ENCODE data around the gene PPFIA1. TPM values are rescaled to one million over a fixed set of nuclear protein-coding genes. Genes with fewer than 3 reads are reported as not detected.

PPFIA1 gene
- total and polyA plus RNA-seq, 4 donors: 35.6 to 54.9 (median 47.3) TPM

DNA sequence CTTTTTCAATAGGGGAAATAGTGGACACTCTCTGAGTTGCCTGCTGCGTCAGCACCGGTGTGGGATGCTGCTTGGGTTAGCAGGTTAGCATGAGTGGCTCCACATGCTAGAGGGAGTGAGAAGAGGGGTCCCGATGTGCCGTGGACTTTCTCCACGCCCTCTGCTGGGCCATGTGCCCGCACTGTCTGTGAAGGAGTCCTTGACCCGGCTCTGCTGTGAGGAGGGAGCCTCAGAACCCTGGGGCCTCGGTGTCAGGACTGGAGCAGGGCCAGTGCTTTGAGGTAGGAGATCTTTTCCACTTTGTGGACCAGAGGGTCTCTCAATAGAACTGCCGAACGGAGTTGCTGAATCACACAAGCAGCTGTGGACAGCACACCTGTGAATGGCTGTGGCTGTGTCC lies 142.7 kb downstream of the PPFIA1 start:
- Histone ChIP-seq H3K4me1 (ENCODE audit: control insufficient read depth, insufficient read depth, low read length) (no peaks in the 10 kb centered on the region), H3K9me3 (ENCODE audit: control insufficient read depth, insufficient read depth, low read length) (no peaks in the 10 kb centered on the region), H3K27ac (ENCODE audit: low read depth, low read length) (no peak overlapping the region), H3K27me3 (ENCODE audit: control insufficient read depth, insufficient read depth, low read length) (no peaks in the 10 kb centered on the region), H3K4me3 (ENCODE audit: low read depth, low read length) (no peak overlapping the region), H3K36me3 (ENCODE audit: control insufficient read depth, insufficient read depth, low read length) (peaks cover 99% of the 10 kb centered on the region)
- no peak for DNase-seq (ENCODE audit: low read depth in 4 of 6, low spot score in 6 of 6)
- WGBS (ENCODE audit: insufficient coverage): 95% methylated on average over 10 of the region's 10 CpGs

- Histone ChIP-seq H3K9me3 (ENCODE audit: control insufficient read depth, insufficient read depth, low read length) (no peaks in the 10 kb centered on the region), H3K4me3 (ENCODE audit: low read depth, low read length) (no peak overlapping the region), H3K27ac (ENCODE audit: low read depth, low read length) (no peak overlapping the region), H3K27me3 (ENCODE audit: control insufficient read depth, insufficient read depth, low read length) (no peaks in the 10 kb centered on the region), H3K36me3 (ENCODE audit: control insufficient read depth, insufficient read depth, low read length) (peaks cover 97% of the 10 kb centered on the region), H3K4me1 (ENCODE audit: control insufficient read depth, insufficient read depth, low read length) (no peaks in the 10 kb centered on the region)
- DNase-seq (ENCODE audit: low read depth in 4 of 6, low spot score in 6 of 6): no peak
- WGBS (ENCODE audit: insufficient coverage): 92% methylated on average over 27 of the region's 28 CpGs
Observed at GRCh38 chr11:70414341-70415100, 144.0 kb downstream of the PPFIA1 start.

GRCh38 chr11:70415191-70415590 lies 144.7 kb downstream of the PPFIA1 start:
- Histone ChIP-seq H3K27me3 (ENCODE audit: control insufficient read depth, insufficient read depth, low read length) (no peaks in the 10 kb centered on the region), H3K9me3 (ENCODE audit: control insufficient read depth, insufficient read depth, low read length) (no peaks in the 10 kb centered on the region), H3K4me3 (ENCODE audit: low read depth, low read length) (no peak overlapping the region), H3K4me1 (ENCODE audit: control insufficient read depth, insufficient read depth, low read length) (no peaks in the 10 kb centered on the region), H3K36me3 (ENCODE audit: control insufficient read depth, insufficient read depth, low read length) (peaks cover 97% of the 10 kb centered on the region), H3K27ac (ENCODE audit: low read depth, low read length) (no peak overlapping the region)
- WGBS (ENCODE audit: insufficient coverage): 75% methylated on average over 8 of the region's 10 CpGs
- no peak for DNase-seq (ENCODE audit: low read depth in 4 of 6, low spot score in 6 of 6)

DNA sequence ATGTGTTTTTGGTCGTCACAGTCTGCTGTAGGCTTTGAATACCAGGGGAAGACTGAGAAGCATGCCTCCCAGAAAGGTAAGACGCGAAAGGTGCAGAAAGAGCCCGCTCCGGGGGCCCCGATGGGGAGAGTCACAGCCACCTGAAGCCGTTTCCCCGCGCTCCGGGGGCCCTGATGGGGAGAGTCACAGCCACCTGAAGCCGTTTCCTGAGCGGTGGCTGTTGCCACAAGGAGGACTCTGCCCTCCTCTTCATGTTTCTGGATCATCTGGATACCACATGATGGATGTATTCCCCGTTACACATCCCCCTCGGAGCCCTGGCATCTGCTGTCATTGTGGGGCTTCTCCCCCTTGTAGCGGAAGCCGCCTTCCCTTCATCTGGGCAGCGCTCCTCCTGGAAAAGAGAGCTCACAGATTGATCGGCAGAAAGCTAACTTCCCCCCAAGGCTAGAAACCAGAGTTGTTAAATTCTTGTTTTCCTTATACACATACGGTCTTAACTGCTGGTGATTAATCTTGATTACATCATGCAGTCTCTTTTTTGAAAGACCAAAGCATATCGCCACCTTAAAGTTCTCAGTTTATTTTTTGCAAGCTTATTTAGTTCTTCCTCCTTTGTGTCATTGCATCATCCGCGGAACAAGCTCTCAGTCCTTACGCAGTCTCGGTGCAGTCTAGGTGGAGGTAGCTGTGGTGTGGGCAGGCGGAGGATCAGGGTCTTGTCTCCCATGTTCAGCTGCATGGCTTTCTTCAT lies 145.3 kb downstream of the PPFIA1 start:
- no peak overlapping the region for H3K4me3 ChIP-seq (ENCODE audit: low read depth, low read length)
- no peak for DNase-seq (ENCODE audit: low read depth in 4 of 6, low spot score in 6 of 6)
- no peaks in the 10 kb centered on the region for H3K27me3 ChIP-seq (ENCODE audit: control insufficient read depth, insufficient read depth, low read length)
- H3K4me1 ChIP-seq (ENCODE audit: control insufficient read depth, insufficient read depth, low read length): peaks cover 5% of the 10 kb centered on the region
- WGBS (ENCODE audit: insufficient coverage): 88% methylated on average over 16 of the region's 25 CpGs
- no peaks in the 10 kb centered on the region for H3K9me3 ChIP-seq (ENCODE audit: control insufficient read depth, insufficient read depth, low read length)
- H3K36me3 ChIP-seq (ENCODE audit: control insufficient read depth, insufficient read depth, low read length): peaks cover 97% of the 10 kb centered on the region
- H3K27ac ChIP-seq (ENCODE audit: low read depth, low read length): no peak overlapping the region

DNA sequence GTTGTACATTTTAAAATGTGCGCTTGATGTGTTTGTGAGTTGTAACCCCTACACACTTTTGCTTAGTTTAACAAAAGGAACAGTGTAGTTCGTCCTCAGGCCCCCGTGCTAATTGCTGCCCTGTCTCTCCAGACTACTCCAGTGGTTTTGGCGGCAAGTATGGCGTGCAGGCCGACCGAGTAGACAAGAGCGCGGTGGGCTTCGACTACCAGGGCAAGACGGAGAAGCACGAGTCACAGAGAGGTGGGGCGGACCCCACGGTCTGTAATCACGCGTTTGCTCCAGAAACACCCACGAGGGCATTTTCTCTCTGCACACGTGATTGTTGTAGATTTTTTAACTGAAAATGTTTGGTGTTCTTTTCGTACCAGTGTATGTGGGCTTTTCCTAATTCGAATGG lies 146.4 kb downstream of the PPFIA1 start:
- Histone ChIP-seq H3K27ac (ENCODE audit: low read depth, low read length) (no peak overlapping the region), H3K4me3 (ENCODE audit: low read depth, low read length) (no peak overlapping the region), H3K4me1 (ENCODE audit: control insufficient read depth, insufficient read depth, low read length) (peaks cover 11% of the 10 kb centered on the region), H3K9me3 (ENCODE audit: control insufficient read depth, insufficient read depth, low read length) (no peaks in the 10 kb centered on the region), H3K36me3 (ENCODE audit: control insufficient read depth, insufficient read depth, low read length) (peaks cover 97% of the 10 kb centered on the region), H3K27me3 (ENCODE audit: control insufficient read depth, insufficient read depth, low read length) (no peaks in the 10 kb centered on the region)
- no peak for DNase-seq (ENCODE audit: low read depth in 4 of 6, low spot score in 6 of 6)
- WGBS (ENCODE audit: insufficient coverage): 96% methylated on average over 16 of the region's 20 CpGs

- Histone ChIP-seq H3K4me3 (ENCODE audit: low read depth, low read length) (no peak overlapping the region), H3K4me1 (ENCODE audit: control insufficient read depth, insufficient read depth, low read length) (peaks cover 11% of the 10 kb centered on the region), H3K9me3 (ENCODE audit: control insufficient read depth, insufficient read depth, low read length) (no peaks in the 10 kb centered on the region), H3K27me3 (ENCODE audit: control insufficient read depth, insufficient read depth, low read length) (no peaks in the 10 kb centered on the region), H3K36me3 (ENCODE audit: control insufficient read depth, insufficient read depth, low read length) (peaks cover 98% of the 10 kb centered on the region), H3K27ac (ENCODE audit: low read depth, low read length) (no peak overlapping the region)
- WGBS (ENCODE audit: insufficient coverage): 93% methylated on average over 12 of the region's 12 CpGs
- DNase-seq (ENCODE audit: low read depth in 4 of 6, low spot score in 6 of 6): no peak
Observed at GRCh38 chr11:70418130-70418529, 147.6 kb downstream of the PPFIA1 start.

DNA sequence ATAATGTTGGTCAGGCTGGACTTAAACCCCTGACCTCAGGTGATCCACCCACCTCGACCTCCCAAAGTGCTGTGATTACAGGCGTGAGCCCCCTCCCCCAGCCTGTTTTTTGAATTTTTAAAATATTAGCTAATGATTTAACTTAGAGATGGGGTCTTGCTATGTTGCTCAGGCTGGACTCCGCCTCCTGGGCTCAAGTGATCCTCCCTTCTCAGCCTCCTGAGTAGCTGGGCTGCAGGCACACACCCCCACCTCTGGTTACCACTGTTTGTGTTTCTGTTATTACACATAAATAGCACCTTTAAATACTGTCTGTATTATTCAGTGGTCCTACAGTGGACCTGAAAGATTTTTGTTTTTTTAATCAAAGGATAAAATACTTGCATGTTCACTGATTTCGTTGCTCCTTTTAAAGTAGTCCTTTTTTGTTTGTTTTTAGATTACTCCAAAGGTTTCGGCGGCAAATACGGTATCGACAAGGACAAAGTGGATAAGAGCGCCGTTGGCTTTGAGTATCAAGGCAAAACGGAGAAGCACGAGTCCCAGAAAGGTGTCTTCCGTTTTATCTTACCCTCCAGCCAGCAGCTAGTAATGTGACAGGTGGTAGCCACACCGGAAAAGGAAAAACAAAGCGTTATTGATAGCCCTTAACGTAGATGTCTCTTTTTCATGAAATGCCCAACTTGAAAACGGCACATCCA lies 149.0 kb downstream of the PPFIA1 start:
- WGBS (ENCODE audit: insufficient coverage): 93% methylated on average over 13 of the region's 17 CpGs
- no peak overlapping the region for H3K4me3 ChIP-seq (ENCODE audit: low read depth, low read length)

GRCh38 chr11:70420008-70420464 lies 149.5 kb downstream of the PPFIA1 start:
- Histone ChIP-seq H3K4me1 (ENCODE audit: control insufficient read depth, insufficient read depth, low read length) (peaks cover 11% of the 10 kb centered on the region), H3K9me3 (ENCODE audit: control insufficient read depth, insufficient read depth, low read length) (no peaks in the 10 kb centered on the region), H3K27ac (ENCODE audit: low read depth, low read length) (no peak overlapping the region), H3K27me3 (ENCODE audit: control insufficient read depth, insufficient read depth, low read length) (no peaks in the 10 kb centered on the region), H3K4me3 (ENCODE audit: low read depth, low read length) (no peak overlapping the region), H3K36me3 (ENCODE audit: control insufficient read depth, insufficient read depth, low read length) (peaks cover 98% of the 10 kb centered on the region)
- no peak for DNase-seq (ENCODE audit: low read depth in 4 of 6, low spot score in 6 of 6)
- 89% methylated on average over 8 of the region's 14 CpGs for WGBS (ENCODE audit: insufficient coverage)

More for the DNA sequence above, 149.0 kb downstream of the PPFIA1 start:
- no peaks in the 10 kb centered on the region for H3K27me3 ChIP-seq (ENCODE audit: control insufficient read depth, insufficient read depth, low read length)
- peaks cover 98% of the 10 kb centered on the region for H3K36me3 ChIP-seq (ENCODE audit: control insufficient read depth, insufficient read depth, low read length)
- DNase-seq (ENCODE audit: low read depth in 4 of 6, low spot score in 6 of 6): no peak
- H3K4me1 ChIP-seq (ENCODE audit: control insufficient read depth, insufficient read depth, low read length): peaks cover 11% of the 10 kb centered on the region
- no peaks in the 10 kb centered on the region for H3K9me3 ChIP-seq (ENCODE audit: control insufficient read depth, insufficient read depth, low read length)
- no peak overlapping the region for H3K27ac ChIP-seq (ENCODE audit: low read depth, low read length)

DNA sequence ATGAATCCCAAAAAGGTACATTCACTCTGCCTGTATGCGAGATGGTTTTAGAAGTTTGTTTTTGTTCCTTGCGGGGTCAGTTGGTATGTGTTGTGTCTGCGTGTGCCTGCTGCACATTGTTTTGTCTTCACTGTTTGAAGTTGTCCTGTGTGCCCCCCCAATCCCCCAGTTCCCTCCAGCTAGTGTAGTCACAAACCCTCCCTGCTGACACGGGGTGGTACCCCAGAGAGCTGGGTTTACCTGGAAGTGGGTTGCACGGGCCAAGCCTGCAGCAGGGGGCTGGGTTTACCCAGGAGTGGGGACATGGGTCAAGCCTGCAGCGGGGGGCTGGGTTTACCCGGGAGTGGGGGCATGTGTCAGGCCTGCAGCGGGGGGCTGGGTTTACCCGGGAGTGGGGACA lies 150.0 kb downstream of the PPFIA1 start:
- DNase-seq (ENCODE audit: low read depth in 4 of 6, low spot score in 6 of 6): no peak
- Histone ChIP-seq H3K36me3 (ENCODE audit: control insufficient read depth, insufficient read depth, low read length) (peaks cover 98% of the 10 kb centered on the region), H3K4me3 (ENCODE audit: low read depth, low read length) (no peak overlapping the region), H3K27ac (ENCODE audit: low read depth, low read length) (no peak overlapping the region), H3K9me3 (ENCODE audit: control insufficient read depth, insufficient read depth, low read length) (no peaks in the 10 kb centered on the region), H3K27me3 (ENCODE audit: control insufficient read depth, insufficient read depth, low read length) (no peaks in the 10 kb centered on the region), H3K4me1 (ENCODE audit: control insufficient read depth, insufficient read depth, low read length) (peaks cover 11% of the 10 kb centered on the region)
- 78% methylated on average over 6 of the region's 9 CpGs for WGBS (ENCODE audit: insufficient coverage)

All from spinal cord (tissue), 10 donors.